ENCODE data around the gene EEIG1. TPM values are rescaled to one million over a fixed set of nuclear protein-coding genes. Genes with fewer than 3 reads are reported as not detected.
A peak's percentile ranks its signal among the peaks of the same experiment; 100 is the strongest.
"Not testable (repeated sequence)": the region's sequence is repeated elsewhere in the genome, so short reads cannot be mapped to it uniquely, and the experiment has no call there.

The EEIG1 gene
- 17.7 TPM for polyA plus RNA-seq (2013, experiment 1 of 2)
- 15.3 TPM for polyA plus RNA-seq (2013, experiment 2 of 2)

DNA sequence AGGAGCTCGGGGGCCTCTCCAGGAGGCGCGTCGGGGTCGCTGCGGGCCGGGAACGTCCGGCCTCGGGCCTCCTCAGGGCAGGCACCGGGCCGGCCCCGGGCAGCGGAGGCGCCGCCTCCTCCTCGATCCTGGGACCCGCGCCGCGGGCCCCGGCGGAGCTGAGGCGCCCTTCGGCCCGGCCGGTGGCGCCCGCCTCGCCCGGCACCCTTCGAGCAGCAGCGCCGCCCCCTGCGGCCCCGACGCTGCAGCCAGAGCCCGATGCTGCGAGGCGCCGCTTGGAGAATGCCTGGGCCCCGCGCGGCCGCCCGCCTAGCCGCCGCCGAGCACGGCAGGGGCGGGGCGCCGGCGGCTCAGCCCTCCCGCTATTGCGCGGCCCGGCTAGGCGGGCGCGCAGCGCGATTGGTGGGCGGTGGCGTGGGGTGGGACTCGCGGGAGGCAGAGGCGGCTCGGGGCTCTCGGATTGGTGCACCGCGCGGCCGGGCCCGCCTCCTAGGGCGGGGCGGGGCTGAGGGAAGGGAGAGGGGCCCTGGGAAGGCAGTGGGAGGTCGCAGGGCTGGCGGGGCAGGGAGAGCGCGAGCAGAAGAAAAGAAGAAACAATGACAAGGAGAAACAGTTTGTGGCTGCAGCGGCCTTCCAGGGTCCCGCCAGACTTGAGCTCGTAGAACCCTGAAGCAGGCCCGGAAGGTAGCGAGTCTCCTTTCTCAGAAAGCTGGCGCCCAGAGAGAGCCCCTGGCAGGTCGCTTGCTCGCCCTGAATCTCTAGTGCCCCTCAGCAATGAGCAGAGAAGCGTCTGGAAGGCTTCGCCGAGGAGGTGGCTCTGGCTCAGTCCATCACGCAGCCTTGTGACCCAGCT, at the start of gene EEIG1:
TSS of gene EEIG1 (minus strand) at position 284 of the 853 bp plus-strand sequence. CDS start 852 bp downstream, outside the sequence.
- 1 to 2% methylated on average over 70 to 74 of the region's 93 CpGs for WGBS, 2 experiments (ENCODE audit: insufficient coverage in 2 of 2)

DNA sequence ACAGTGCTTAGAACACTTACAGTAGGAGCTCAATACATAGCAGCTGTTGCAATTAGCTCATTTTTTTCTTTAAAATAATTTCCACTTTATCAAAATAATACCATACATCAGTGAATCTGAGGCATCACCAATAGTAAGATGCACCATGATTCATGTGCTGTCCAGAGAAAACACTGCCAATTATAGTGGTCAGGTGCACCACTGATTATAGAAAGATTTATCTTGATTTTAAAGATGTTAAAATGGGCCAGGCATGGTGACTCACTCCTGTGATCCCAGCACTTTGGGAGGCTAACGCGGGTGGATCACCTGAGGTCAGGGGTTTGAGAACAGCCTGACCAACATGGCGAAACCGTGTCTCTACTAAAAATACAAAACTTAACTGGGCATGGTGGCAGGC, 46.9 kb upstream of the EEIG1 start:
- Histone ChIP-seq H3K27ac (ENCODE audit: low read depth, low read length, severe bottlenecking) (no peak overlapping the region), H3K4me3 (ENCODE audit: extremely low read depth, insufficient read depth, low read length, poor library complexity, severe bottlenecking) (no peak overlapping the region), H3K36me3 (ENCODE audit: control insufficient read depth, insufficient read depth, low read length) (no peaks in the 10 kb centered on the region), H3K4me1 (ENCODE audit: control insufficient read depth, insufficient read depth, low read length, poor library complexity, severe bottlenecking) (no peaks in the 10 kb centered on the region), H3K9me3 (ENCODE audit: control insufficient read depth, low read length) (no peaks in the 10 kb centered on the region)
- WGBS, 2 experiments (ENCODE audit: insufficient coverage in 2 of 2), result 90 to 98% methylated on average over 3 to 4 of the region's 4 CpGs

More for the DNA sequence above, at the start of gene EEIG1:
- Histone ChIP-seq H3K27ac (ENCODE audit: low read depth, low read length, severe bottlenecking) (peak within 1 kb of the TSS; percentile 97), H3K4me3 (ENCODE audit: extremely low read depth, insufficient read depth, low read length, poor library complexity, severe bottlenecking) (peak within 1 kb of the TSS; percentile 76), H3K9me3 (ENCODE audit: control insufficient read depth, low read length) (no peaks in the 10 kb centered on the region), H3K4me1 (ENCODE audit: control insufficient read depth, insufficient read depth, low read length, poor library complexity, severe bottlenecking) (peaks cover 32% of the 10 kb centered on the region), H3K36me3 (ENCODE audit: control insufficient read depth, insufficient read depth, low read length) (no peaks in the 10 kb centered on the region)

DNA sequence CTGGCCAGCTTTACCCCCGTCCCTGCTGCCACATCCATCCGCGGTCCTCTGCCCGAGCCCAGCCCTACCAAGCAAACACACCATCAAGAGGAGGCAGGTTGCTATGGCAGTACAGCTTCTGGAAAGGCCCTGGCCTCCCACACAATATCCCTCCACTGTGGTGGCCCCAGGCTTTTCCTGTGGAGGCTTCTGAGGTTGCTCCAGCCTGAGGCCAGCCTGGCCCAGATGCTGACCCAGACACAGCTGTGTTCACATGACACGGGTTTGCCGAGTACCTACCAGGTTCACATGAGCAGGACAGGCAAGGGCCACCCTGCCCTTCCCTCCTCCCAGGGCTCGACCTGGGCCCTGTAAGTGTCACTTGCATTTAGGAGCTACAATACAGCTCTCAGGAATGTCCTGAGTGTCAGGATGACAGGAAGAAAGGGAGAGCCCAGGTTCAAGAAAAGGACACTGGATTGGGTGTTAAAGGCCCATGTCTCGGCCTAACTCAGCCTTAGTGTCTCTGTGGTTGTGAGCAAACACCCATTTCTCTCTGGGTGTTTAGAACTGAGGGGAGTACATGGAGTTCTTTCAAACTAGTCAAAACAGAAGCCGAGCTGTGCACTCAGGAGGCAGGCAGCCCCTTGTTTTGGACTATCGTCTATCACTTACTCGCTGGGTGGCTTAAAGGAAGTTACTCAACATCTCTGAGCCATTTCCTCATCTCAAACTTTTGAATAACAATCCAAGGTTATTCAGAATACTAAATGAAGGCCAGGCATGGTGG, 46.2 kb upstream of the EEIG1 start:
- Histone ChIP-seq H3K9me3 (ENCODE audit: control insufficient read depth, low read length) (no peaks in the 10 kb centered on the region), H3K4me1 (ENCODE audit: control insufficient read depth, insufficient read depth, low read length, poor library complexity, severe bottlenecking) (no peaks in the 10 kb centered on the region), H3K27ac (ENCODE audit: low read depth, low read length, severe bottlenecking) (peak overlapping the region; percentile 13), H3K4me3 (ENCODE audit: extremely low read depth, insufficient read depth, low read length, poor library complexity, severe bottlenecking) (no peak overlapping the region), H3K36me3 (ENCODE audit: control insufficient read depth, insufficient read depth, low read length) (no peaks in the 10 kb centered on the region)
- WGBS, 2 experiments (ENCODE audit: insufficient coverage in 2 of 2), result 84 to 90% methylated on average over 9 to 10 of the region's 11 CpGs

DNA sequence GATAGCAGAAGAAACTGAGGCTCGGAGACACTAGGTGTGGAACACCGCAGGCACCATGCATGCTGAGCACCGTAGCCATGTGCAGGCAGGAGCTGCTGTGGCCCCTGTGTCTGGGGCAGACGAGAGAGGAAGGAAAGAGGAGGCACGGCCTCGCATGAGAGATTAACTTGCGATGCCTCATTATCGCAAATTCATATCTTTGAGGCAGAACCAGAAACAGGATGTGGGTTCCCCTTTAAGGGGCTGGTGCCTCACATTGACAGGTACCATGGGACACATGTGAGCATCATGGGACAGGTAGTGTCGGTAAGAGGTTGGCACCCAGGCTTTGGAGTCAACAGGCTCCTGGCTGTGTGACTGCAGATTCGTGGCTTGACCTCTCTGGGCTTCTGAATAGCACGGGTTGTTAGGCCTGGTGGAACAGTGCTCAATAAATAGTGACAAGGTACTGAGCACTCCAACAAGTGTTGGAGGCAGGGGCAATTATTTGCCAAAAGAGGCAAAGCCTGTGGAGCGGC, 45.5 kb upstream of the EEIG1 start:
- no peaks in the 10 kb centered on the region for H3K36me3 ChIP-seq (ENCODE audit: control insufficient read depth, insufficient read depth, low read length)

DNA sequence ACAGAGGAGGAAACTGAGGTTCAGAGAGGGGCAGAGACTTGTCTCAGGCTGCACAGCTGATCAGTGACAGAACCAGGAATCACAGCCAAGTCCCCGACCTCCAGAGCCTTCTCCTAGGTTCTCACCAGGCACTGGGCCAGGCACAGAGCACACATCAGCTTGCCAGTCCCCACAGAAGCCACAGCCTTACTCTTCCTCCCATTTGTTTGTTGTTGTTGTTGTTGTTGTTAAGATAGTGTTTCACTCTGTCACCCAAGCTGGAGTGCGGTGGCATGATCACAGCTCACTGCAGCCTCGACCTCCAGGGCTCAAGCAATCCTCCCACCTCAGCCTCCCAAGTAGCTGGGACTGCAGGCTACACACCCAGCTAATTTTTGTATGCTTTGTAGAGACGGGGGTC, 44.9 kb upstream of the EEIG1 start:
- Histone ChIP-seq H3K27ac (ENCODE audit: low read depth, low read length, severe bottlenecking) (no peak overlapping the region), H3K36me3 (ENCODE audit: control insufficient read depth, insufficient read depth, low read length) (no peaks in the 10 kb centered on the region), H3K9me3 (ENCODE audit: control insufficient read depth, low read length) (no peaks in the 10 kb centered on the region), H3K4me3 (ENCODE audit: extremely low read depth, insufficient read depth, low read length, poor library complexity, severe bottlenecking) (no peak overlapping the region), H3K4me1 (ENCODE audit: control insufficient read depth, insufficient read depth, low read length, poor library complexity, severe bottlenecking) (no peaks in the 10 kb centered on the region)
- 79 to 86% methylated on average over 3 to 4 of the region's 4 CpGs for WGBS, 2 experiments (ENCODE audit: insufficient coverage in 2 of 2)

More for the DNA sequence above, 45.5 kb upstream of the EEIG1 start:
- Histone ChIP-seq H3K4me1 (ENCODE audit: control insufficient read depth, insufficient read depth, low read length, poor library complexity, severe bottlenecking) (no peaks in the 10 kb centered on the region), H3K4me3 (ENCODE audit: extremely low read depth, insufficient read depth, low read length, poor library complexity, severe bottlenecking) (no peak overlapping the region), H3K27ac (ENCODE audit: low read depth, low read length, severe bottlenecking) (no peak overlapping the region), H3K9me3 (ENCODE audit: control insufficient read depth, low read length) (no peaks in the 10 kb centered on the region)
- WGBS, 2 experiments (ENCODE audit: insufficient coverage in 2 of 2), result 91 to 94% methylated on average over 11 to 12 of the region's 12 CpGs

DNA sequence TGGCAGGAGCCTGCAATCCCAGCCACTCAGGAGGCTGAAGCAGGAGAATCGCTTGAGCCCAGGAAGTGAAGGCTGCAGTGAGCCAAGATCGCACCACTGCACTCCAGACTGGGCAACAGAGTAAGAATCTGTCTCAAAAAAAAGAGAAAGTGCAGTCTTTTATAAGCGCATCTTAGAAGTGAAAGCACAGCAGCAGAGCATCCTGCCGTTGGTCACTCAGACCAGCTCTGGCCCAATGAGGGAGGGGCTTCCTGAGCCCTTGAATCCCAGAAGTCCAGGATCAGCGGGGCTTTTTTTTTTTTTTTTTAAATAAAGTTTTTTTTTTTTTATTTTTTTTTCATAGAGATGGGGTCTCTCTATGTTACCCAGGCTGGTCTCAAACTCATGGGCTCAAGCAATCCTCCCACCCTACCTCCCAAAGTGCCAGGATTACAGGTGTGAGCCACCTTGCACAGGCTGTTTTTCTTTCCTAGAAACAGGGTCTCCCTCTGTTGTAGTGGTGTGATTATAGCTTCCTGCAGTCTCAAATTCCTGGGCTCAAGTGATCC, 44.0 kb upstream of the EEIG1 start:
- H3K9me3 ChIP-seq (ENCODE audit: control insufficient read depth, low read length), result no peaks in the 10 kb centered on the region
- H3K4me3 ChIP-seq (ENCODE audit: extremely low read depth, insufficient read depth, low read length, poor library complexity, severe bottlenecking), result no peak overlapping the region
- no peaks in the 10 kb centered on the region for H3K4me1 ChIP-seq (ENCODE audit: control insufficient read depth, insufficient read depth, low read length, poor library complexity, severe bottlenecking)
- 91% methylated on average over 3 to 4 of the region's 5 CpGs for WGBS, 2 experiments (ENCODE audit: insufficient coverage in 2 of 2)
- H3K27ac ChIP-seq (ENCODE audit: low read depth, low read length, severe bottlenecking), result no peak overlapping the region
- H3K36me3 ChIP-seq (ENCODE audit: control insufficient read depth, insufficient read depth, low read length), result no peaks in the 10 kb centered on the region

DNA sequence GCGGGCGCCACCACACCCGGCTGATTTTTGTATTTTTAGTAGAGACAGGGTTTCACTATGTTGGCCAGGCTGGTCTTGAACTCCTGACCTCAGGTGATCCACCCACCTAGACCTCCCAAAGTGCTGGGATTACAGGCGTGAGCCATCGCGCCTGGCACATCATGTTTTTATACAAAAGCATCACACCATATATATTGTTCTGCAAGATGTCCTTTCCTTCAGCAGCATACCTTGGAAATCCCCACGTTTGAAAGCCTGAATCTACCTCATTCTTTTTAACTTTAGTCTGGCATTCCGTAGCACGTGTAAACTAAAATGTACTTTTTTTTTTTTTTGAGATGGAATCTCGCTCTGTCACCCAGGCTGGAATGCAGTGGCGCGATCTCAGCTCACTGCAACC, 42.9 kb upstream of the EEIG1 start:
- H3K4me3 ChIP-seq (ENCODE audit: extremely low read depth, insufficient read depth, low read length, poor library complexity, severe bottlenecking); H3K9me3 ChIP-seq (ENCODE audit: control insufficient read depth, low read length); H3K36me3 ChIP-seq (ENCODE audit: control insufficient read depth, insufficient read depth, low read length); H3K27ac ChIP-seq (ENCODE audit: low read depth, low read length, severe bottlenecking); H3K4me1 ChIP-seq (ENCODE audit: control insufficient read depth, insufficient read depth, low read length, poor library complexity, severe bottlenecking): not testable (repeated sequence)
- 93 to 98% methylated on average over 6 to 8 of the region's 12 CpGs for WGBS, 2 experiments (ENCODE audit: insufficient coverage in 2 of 2)

DNA sequence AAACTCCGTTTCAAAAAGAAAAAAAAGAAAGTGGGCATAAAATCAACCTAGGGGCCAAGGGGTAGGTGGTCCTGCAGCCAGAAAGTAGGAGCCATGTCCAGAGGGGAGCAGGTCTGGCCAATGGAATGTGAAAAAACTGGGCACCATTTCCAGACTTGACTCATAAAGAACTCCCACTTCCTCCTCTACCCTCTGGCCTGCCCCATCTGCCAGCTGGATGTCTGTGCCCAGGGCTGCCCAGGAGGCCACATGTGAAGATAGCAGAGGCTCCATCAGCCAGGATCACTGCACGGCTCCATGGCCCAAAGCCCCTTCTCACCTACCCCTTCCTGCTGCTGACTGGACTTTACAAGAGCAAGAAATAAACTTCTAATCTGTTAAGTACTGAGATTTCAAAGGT, 42.1 kb upstream of the EEIG1 start:
- no peaks in the 10 kb centered on the region for H3K36me3 ChIP-seq (ENCODE audit: control insufficient read depth, insufficient read depth, low read length)
- no peak overlapping the region for H3K4me3 ChIP-seq (ENCODE audit: extremely low read depth, insufficient read depth, low read length, poor library complexity, severe bottlenecking)
- H3K4me1 ChIP-seq (ENCODE audit: control insufficient read depth, insufficient read depth, low read length, poor library complexity, severe bottlenecking), result no peaks in the 10 kb centered on the region
- no peak overlapping the region for H3K27ac ChIP-seq (ENCODE audit: low read depth, low read length, severe bottlenecking)
- 91 to 100% methylated on average over 1 of the region's 2 CpGs for WGBS, 2 experiments (ENCODE audit: insufficient coverage in 2 of 2)
- no peaks in the 10 kb centered on the region for H3K9me3 ChIP-seq (ENCODE audit: control insufficient read depth, low read length)

DNA sequence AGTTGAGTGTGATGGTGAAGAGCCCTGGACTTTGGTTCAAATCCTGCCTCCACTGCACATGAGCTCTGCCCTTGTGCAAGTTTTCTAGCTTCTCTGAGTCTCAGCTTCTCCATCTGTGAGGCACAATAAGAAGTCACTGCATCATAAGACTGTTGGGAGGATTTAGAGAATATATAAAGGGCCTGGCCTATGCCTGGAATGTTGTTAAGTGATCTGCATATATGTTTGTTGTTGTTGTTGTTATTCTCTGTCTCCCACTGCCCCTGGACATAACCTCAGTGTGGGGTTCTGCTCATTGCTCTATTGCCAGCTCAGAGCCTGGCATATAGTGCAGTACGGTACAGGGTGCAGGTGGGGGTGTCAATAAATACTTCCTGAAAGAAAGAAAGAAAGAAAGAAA, 40.3 kb upstream of the EEIG1 start:
- whole genome bisulfite sequencing, 2 experiments (ENCODE audit: insufficient coverage in 2 of 2), result 40% methylated on average over 1 of the region's 1 CpG; no CpG with 5 or more reads in 1 of the 2 experiments
- no peak overlapping the region for H3K4me3 ChIP-seq (ENCODE audit: extremely low read depth, insufficient read depth, low read length, poor library complexity, severe bottlenecking)
- no peaks in the 10 kb centered on the region for H3K36me3 ChIP-seq (ENCODE audit: control insufficient read depth, insufficient read depth, low read length)
- no peaks in the 10 kb centered on the region for H3K4me1 ChIP-seq (ENCODE audit: control insufficient read depth, insufficient read depth, low read length, poor library complexity, severe bottlenecking)
- no peaks in the 10 kb centered on the region for H3K9me3 ChIP-seq (ENCODE audit: control insufficient read depth, low read length)
- H3K27ac ChIP-seq (ENCODE audit: low read depth, low read length, severe bottlenecking), result no peak overlapping the region

DNA sequence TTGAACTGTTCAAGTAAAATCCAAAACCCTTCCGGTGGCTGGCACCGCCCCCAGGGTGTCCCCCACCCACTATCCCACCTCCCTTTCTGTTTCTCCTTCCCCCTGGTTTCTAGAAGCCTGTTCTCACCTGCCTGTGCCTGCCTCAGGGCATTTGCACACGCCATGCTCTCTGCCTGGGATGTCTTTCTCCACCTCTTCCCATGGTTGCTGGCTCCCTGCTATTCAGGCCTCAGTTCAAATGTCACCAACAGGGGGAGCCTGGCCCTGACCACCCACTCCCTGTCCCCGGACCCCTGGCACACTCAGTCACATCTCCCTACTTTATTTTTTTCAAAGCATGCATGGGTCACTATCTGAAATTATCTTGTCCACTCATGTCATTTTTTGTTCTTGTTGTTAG, 39.9 kb upstream of the EEIG1 start:
- WGBS, 2 experiments (ENCODE audit: insufficient coverage in 2 of 2), result 82 to 89% methylated on average over 3 to 4 of the region's 4 CpGs

More for the DNA sequence above, 39.9 kb upstream of the EEIG1 start:
- no peak overlapping the region for H3K27ac ChIP-seq (ENCODE audit: low read depth, low read length, severe bottlenecking)
- no peak overlapping the region for H3K4me3 ChIP-seq (ENCODE audit: extremely low read depth, insufficient read depth, low read length, poor library complexity, severe bottlenecking)
- no peaks in the 10 kb centered on the region for H3K9me3 ChIP-seq (ENCODE audit: control insufficient read depth, low read length)
- no peaks in the 10 kb centered on the region for H3K36me3 ChIP-seq (ENCODE audit: control insufficient read depth, insufficient read depth, low read length)
- H3K4me1 ChIP-seq (ENCODE audit: control insufficient read depth, insufficient read depth, low read length, poor library complexity, severe bottlenecking), result no peaks in the 10 kb centered on the region
